IMR-90 (cell line): ENCODE data around the gene ERG. TPM values are rescaled to one million over a fixed set of nuclear protein-coding genes. Genes with fewer than 3 reads are reported as not detected.
A peak's percentile ranks its signal among the peaks of the same experiment; 100 is the strongest.

ENCODE experiments used
- ATAC-seq: fragments of 200-7000 bp; cut with Tn5 transposase; 2 replicates; pipeline ENCODE4 v1.9.1; 2020; ENCODE audit warnings: low read depth, mild to moderate bottlenecking, moderate library complexity
- BruUV-seq: library from RNA; stranded (reverse); fragments of 400-500 nt; replicated peaks from 2 replicates; lab custom pipeline; 2021; lab: Mats Ljungman, UMichigan
- CTCF ChIA-PET: fragments of 300-600 bp; formaldehyde crosslinking; extraction: SDS; loops from one replicate; lab custom pipeline; 2021; ENCODE audit warnings: antibody characterized with exemption; lab: Yijun Ruan, JAX
- POLR2A ChIA-PET: fragments of 300-600 bp; sonication (Branson Sonifier 250); formaldehyde crosslinking; loops from one replicate; lab custom pipeline; 2022; ENCODE audit warnings: antibody characterized with exemption; ENCODE audit not compliant: unreplicated experiment; lab: Charles Lee
- DNase-seq: peaks from one replicate; pipeline ENCODE4 v3.0.0; 2013
- H2AFZ ChIP-seq: replicated peaks from 2 replicates; pipeline ENCODE3; 2013; ENCODE audit warnings: low read length, mild to moderate bottlenecking; ENCODE audit not compliant: poor library complexity
- H2AK5ac ChIP-seq: 2 replicates; pipeline ENCODE4 v1.6.1; 2013; ENCODE audit warnings: low read depth, low read length, inconsistent platforms
- H2AK9ac ChIP-seq: replicated peaks from 2 replicates; pipeline ENCODE3; 2013; ENCODE audit warnings: mild to moderate bottlenecking, low read depth, low read length, moderate library complexity; ENCODE audit not compliant: poor library complexity
- H2BK120ac ChIP-seq: 2 replicates; pipeline ENCODE4 v1.6.1; 2013; ENCODE audit warnings: low read depth, low read length, inconsistent platforms
- H2BK15ac ChIP-seq: 3 replicates; pipeline ENCODE4 v1.6.1; 2013; ENCODE audit warnings: low read depth, low read length, inconsistent platforms
- H2BK20ac ChIP-seq: 2 replicates; pipeline ENCODE4 v1.6.1; 2013; ENCODE audit warnings: low read depth, mild to moderate bottlenecking, inconsistent platforms, low read length, moderate library complexity
- H2BK5ac ChIP-seq: 2 replicates; pipeline ENCODE4 v1.6.1; 2013; ENCODE audit warnings: mild to moderate bottlenecking, low read depth, low read length, inconsistent platforms; ENCODE audit not compliant: poor library complexity, severe bottlenecking
- H3K14ac ChIP-seq: replicated peaks from 2 replicates; pipeline ENCODE4 v1.6.1; 2013; ENCODE audit warnings: low read depth, low read length, inconsistent platforms
- H3K18ac ChIP-seq: 2 replicates; pipeline ENCODE4 v1.6.1; 2013; ENCODE audit warnings: low read depth, low read length, control low read depth
- H3K23ac ChIP-seq: 2 replicates; pipeline ENCODE4 v1.6.1; 2013; ENCODE audit warnings: low read depth, low read length, inconsistent platforms
- H3K27ac ChIP-seq: 2 replicates; pipeline ENCODE4 v1.5.1; 2013; ENCODE audit warnings: mild to moderate bottlenecking, control low read depth, low read length; ENCODE audit not compliant: insufficient read depth
- H3K27me3 ChIP-seq: 2 replicates; pipeline ENCODE4 v1.6.1; 2013; ENCODE audit warnings: low read length; ENCODE audit not compliant: control insufficient read depth, insufficient read depth
- H3K36me3 ChIP-seq: 2 replicates; pipeline ENCODE4 v1.6.1; 2013; ENCODE audit warnings: low read length, mixed read lengths; ENCODE audit not compliant: control insufficient read depth, insufficient read depth
- H3K4ac ChIP-seq: 2 replicates; pipeline ENCODE4 v1.6.1; 2013; ENCODE audit warnings: low read depth, low read length, inconsistent platforms
- H3K4me1 ChIP-seq: 2 replicates; pipeline ENCODE4 v1.6.1; 2013; ENCODE audit warnings: low read length, mixed read lengths; ENCODE audit not compliant: control insufficient read depth, insufficient read depth
- H3K4me2 ChIP-seq: 2 replicates; pipeline ENCODE4 v1.6.1; 2013; ENCODE audit warnings: low read depth, mild to moderate bottlenecking, control low read depth, low read length, moderate library complexity
- H3K4me3 ChIP-seq: 2 replicates; pipeline ENCODE4 v1.5.1; 2013; ENCODE audit warnings: low read depth, mild to moderate bottlenecking, control low read depth, low read length, moderate library complexity; ENCODE audit not compliant: insufficient read depth
- H3K56ac ChIP-seq: 2 replicates; pipeline ENCODE4 v1.6.1; 2013; ENCODE audit warnings: low read length, inconsistent platforms; ENCODE audit not compliant: insufficient read depth; ENCODE audit errors: extremely low read depth
- H3K79me1 ChIP-seq, 2 experiments: 2 replicates each; pipeline ENCODE4 v1.6.1; 2013; ENCODE audit warnings: low read length in 2 of 2, inconsistent platforms in 1 of 2, low read depth in 1 of 2
- H3K9ac ChIP-seq: 2 replicates; pipeline ENCODE4 v1.6.1; 2013; ENCODE audit warnings: low read depth, low read length, control low read depth
- H3K9me1 ChIP-seq: 2 replicates; pipeline ENCODE4 v1.6.1; 2013; ENCODE audit warnings: low read length, inconsistent platforms; ENCODE audit not compliant: insufficient read depth
- H3K9me3 ChIP-seq: 2 replicates; pipeline ENCODE4 v1.6.1; 2013; ENCODE audit warnings: low read length; ENCODE audit not compliant: control insufficient read depth, insufficient read depth
- H4K20me1 ChIP-seq: 2 replicates; pipeline ENCODE4 v1.6.1; 2013; ENCODE audit warnings: low read length, inconsistent platforms; ENCODE audit not compliant: insufficient read depth
- H4K5ac ChIP-seq: 2 replicates; pipeline ENCODE4 v1.6.1; 2013; ENCODE audit warnings: mild to moderate bottlenecking, low read depth, low read length, control low read depth
- H4K8ac ChIP-seq, 2 experiments: 2 replicates each; pipeline ENCODE4 v1.6.1; 2013; ENCODE audit warnings: low read depth in 2 of 2, low read length in 2 of 2, control low read depth in 1 of 2, inconsistent platforms in 1 of 2
- H4K91ac ChIP-seq: 2 replicates; pipeline ENCODE4 v1.6.1; 2013; ENCODE audit warnings: low read depth, low read length, inconsistent platforms; ENCODE audit not compliant: insufficient read depth
- CEBPB ChIP-seq: IDR thresholded peaks from 2 replicates; pipeline ENCODE4 v1.6.1; 2012; ENCODE audit warnings: low read depth, low read length, improper control_type of control experiment
- CHD1 ChIP-seq: IDR thresholded peaks from 2 replicates; pipeline ENCODE4 v1.6.1; 2012; ENCODE audit warnings: low read depth, low read length, improper control_type of control experiment
- FOS ChIP-seq: fragments of 150-350 bp; IDR thresholded peaks from 2 replicates; pipeline ENCODE4 v1.6.1; 2016; ENCODE audit warnings: low read depth, low read length
- MAFK ChIP-seq: IDR thresholded peaks from 2 replicates; pipeline ENCODE4 v1.6.1; 2012; ENCODE audit warnings: low read depth, low read length, improper control_type of control experiment
- MAZ ChIP-seq: IDR thresholded peaks from 2 replicates; pipeline ENCODE4 v1.6.1; 2012; ENCODE audit warnings: low read depth, mild to moderate bottlenecking, low read length, improper control_type of control experiment, moderate library complexity, borderline replicate concordance
- MXI1 ChIP-seq: IDR thresholded peaks from 2 replicates; pipeline ENCODE4 v1.6.1; 2012; ENCODE audit warnings: low read depth, mild to moderate bottlenecking, low read length, moderate library complexity, borderline replicate concordance
- NFE2L2 ChIP-seq: fragments of 150-350 bp; IDR thresholded peaks from 2 replicates; pipeline ENCODE4 v1.6.1; 2016; ENCODE audit warnings: low read depth, mild to moderate bottlenecking, low read length
- POLR2A ChIP-seq: IDR thresholded peaks from 2 replicates; pipeline ENCODE4 v1.6.1; 2012; ENCODE audit warnings: mild to moderate bottlenecking, low read depth, low read length
- RAD21 ChIP-seq: IDR thresholded peaks from 2 replicates; pipeline ENCODE4 v1.6.1; 2012; ENCODE audit warnings: low read length, improper control_type of control experiment
- RCOR1 ChIP-seq: IDR thresholded peaks from 2 replicates; pipeline ENCODE4 v1.6.1; 2012; ENCODE audit warnings: mild to moderate bottlenecking, low read length, improper control_type of control experiment; ENCODE audit not compliant: insufficient replicate concordance
- RFX5 ChIP-seq: IDR thresholded peaks from 2 replicates; pipeline ENCODE4 v1.8.0; 2012; ENCODE audit warnings: low read depth, mild to moderate bottlenecking, low read length, moderate library complexity
- SMC3 ChIP-seq: fragments of 150-350 bp; IDR thresholded peaks from 2 replicates; pipeline ENCODE4 v1.6.1; 2016; ENCODE audit warnings: low read depth, mild to moderate bottlenecking, antibody characterized with exemption, low read length, moderate library complexity
- WGBS, 2 experiments: methylation state at CpG; one replicate each; pipeline versions ENCODE4 v1.1.5 to v1.1.7; 2013; ENCODE audit warnings: missing lambda C conversion rate in 2 of 2; ENCODE audit not compliant: insufficient read length in 1 of 2; ENCODE audit errors: extremely low coverage in 2 of 2; 5-methylcytosine and 5-hydroxymethylcytosine counted together
- dilution Hi-C: fragments of 300-500 bp; cut with HindIII; formaldehyde crosslinking; loops from one replicate; pipeline ENCODE4 v1.14.3; 2018; ENCODE audit warnings: low sequenced_read_pairs; ENCODE audit not compliant: unreplicated experiment
- in situ Hi-C: fragments of 300-500 bp; cut with MboI; formaldehyde crosslinking; loops from 3 replicates; pipeline ENCODE4 v1.14.3; 2019; ENCODE audit warnings: low sequenced_read_pairs, inconsistent platforms, mixed read lengths
- intact Hi-C: fragments of 100-400 bp; cut with micrococcal nuclease; formaldehyde crosslinking; loops from 2 replicates; pipeline ENCODE4 v1.10.0; 2022
- polyA plus RNA-seq, 3 experiments: library from polyadenylated mRNA; depleted of rRNA; stranded (reverse); fragments of >200 nt; gene quantifications; 2 replicates each; pipeline ENCODE4 v1.2.3, GENCODE V29; 2012; ENCODE audit warnings: low replicate concordance in 1 of 3
- total RNA-seq: library from RNA; depleted of rRNA; stranded (reverse); fragments of >200 nt; gene quantifications from 2 replicates; pipeline ENCODE4 v1.2.3, GENCODE V29; 2012
- TF ChIP-seq, protein P1 (sequence below): conservative IDR thresholded peaks from 2 replicates; pipeline ENCODE4 v1.5.1; 2012; ENCODE audit warnings: mild to moderate bottlenecking, low read depth, low read length, improper control_type of control experiment

The ERG gene
- total and polyA plus RNA-seq, 2 of the 4 experiments (the other 2 are of a cell fraction) = not detected

DNA sequence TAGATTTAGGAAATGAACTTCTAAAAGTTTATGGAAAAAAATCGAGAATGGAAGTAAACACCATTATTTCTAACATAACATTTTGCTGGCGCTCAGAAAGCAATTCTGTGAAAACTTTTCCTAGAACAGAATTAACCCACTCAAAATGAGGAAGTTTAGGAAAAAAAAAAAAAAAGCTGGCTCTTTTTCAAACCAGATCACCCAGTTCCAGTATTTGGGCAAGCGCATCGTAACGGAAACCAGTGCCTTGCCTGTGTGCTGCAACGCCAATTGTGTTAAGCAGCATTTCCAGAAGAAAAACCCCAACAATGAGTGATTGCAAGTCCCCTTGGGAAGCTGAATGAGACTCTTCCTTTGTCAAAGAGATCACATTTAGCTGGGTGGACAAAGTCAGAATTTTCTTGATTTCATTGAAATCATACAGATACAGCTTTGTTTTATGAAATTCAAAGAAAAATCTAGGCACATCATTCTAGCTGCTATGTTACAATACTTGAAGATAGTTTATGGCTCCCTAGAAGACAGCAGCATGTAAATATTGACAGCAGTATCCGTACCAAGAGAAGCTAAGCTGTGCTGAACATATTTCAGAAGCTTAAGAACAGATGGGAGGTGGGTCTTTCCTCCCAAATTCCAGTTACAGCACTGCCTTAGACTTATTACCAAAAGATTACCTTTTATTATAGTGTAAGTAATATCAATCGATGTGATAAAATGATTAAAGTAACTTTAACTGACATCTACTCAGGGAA, 113.4 kb downstream of the ERG start (continued):
- no peak for TF ChIP-seq POLR2A

DNA sequence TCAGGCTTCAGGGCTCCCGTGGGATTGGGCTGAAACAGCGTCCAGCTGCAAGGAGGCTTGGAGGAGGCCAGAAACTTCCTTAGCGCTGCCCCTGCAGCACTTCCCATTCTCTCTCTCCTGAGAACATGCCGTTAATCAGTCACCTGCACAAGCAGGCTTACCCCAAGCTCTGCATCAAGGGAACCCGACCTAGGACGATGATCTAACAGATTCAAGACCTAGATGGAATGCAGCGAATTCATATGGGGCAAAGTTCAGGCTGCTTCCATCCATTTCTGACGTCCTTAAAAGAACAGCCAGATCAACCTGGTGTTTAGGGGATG, 114.1 kb downstream of the ERG start:
- H4K8ac ChIP-seq = no peak overlapping the region
- no peak overlapping the region for H3K4ac ChIP-seq
- H3K18ac ChIP-seq = no peak overlapping the region
- no peak for ATAC-seq
- no peak overlapping the region for H2BK5ac ChIP-seq
- peaks cover 25% of the 10 kb centered on the region for H3K27me3 ChIP-seq
- no peak overlapping the region for H3K9ac ChIP-seq
- intact Hi-C loops (loop anchor here (5.0 kb wide), 1 partner anchor 753 kb away; no protein-coding TSS in a partner anchor), dilution Hi-C loops (no loop called here), in situ Hi-C loops (loop anchor here (25.0 kb wide), 1 partner anchor 778 kb away; no protein-coding TSS in a partner anchor)
- H3K27ac ChIP-seq = no peak overlapping the region
- no peaks in the 10 kb centered on the region for H4K20me1 ChIP-seq
- ChIA-PET CTCF (no interaction called here), POLR2A (no interaction called here)
- BruUV-seq = no TSS peak
- H3K4me1 ChIP-seq = no peaks in the 10 kb centered on the region
- H2AK5ac ChIP-seq = no peak overlapping the region
- H3K9me3 ChIP-seq = no peaks in the 10 kb centered on the region
- no peak overlapping the region for H4K91ac ChIP-seq
- no peaks in the 10 kb centered on the region for H3K79me1 ChIP-seq
- H2AFZ ChIP-seq = peak overlapping the region; percentile 15
- no peak overlapping the region for H3K23ac ChIP-seq
- WGBS, 2 experiments = no CpG with 5 or more reads among the region's 8 CpGs
- no peak overlapping the region for H2BK20ac ChIP-seq
- H3K56ac ChIP-seq = no peak overlapping the region
- TF ChIP-seq CHD1 (no peak), MXI1 (no peak), NFE2L2 (no peak), RCOR1 (no peak), RAD21 (no peak), POLR2A (no peak), CEBPB (no peak), RFX5 (no peak), SMC3 (no peak), MAZ (no peak), MAFK (no peak), FOS (no peak)
- TF ChIP-seq, protein P1, sequence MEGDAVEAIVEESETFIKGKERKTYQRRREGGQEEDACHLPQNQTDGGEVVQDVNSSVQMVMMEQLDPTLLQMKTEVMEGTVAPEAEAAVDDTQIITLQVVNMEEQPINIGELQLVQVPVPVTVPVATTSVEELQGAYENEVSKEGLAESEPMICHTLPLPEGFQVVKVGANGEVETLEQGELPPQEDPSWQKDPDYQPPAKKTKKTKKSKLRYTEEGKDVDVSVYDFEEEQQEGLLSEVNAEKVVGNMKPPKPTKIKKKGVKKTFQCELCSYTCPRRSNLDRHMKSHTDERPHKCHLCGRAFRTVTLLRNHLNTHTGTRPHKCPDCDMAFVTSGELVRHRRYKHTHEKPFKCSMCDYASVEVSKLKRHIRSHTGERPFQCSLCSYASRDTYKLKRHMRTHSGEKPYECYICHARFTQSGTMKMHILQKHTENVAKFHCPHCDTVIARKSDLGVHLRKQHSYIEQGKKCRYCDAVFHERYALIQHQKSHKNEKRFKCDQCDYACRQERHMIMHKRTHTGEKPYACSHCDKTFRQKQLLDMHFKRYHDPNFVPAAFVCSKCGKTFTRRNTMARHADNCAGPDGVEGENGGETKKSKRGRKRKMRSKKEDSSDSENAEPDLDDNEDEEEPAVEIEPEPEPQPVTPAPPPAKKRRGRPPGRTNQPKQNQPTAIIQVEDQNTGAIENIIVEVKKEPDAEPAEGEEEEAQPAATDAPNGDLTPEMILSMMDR = no peak
- no peak overlapping the region for H3K4me2 ChIP-seq
- H3K36me3 ChIP-seq = no peaks in the 10 kb centered on the region
- H2BK120ac ChIP-seq = no peak overlapping the region
- no peak overlapping the region for H2BK15ac ChIP-seq
- no peak overlapping the region for H3K14ac ChIP-seq
- no peak overlapping the region for H3K4me3 ChIP-seq
- no peak overlapping the region for H2AK9ac ChIP-seq
- no peak for DNase-seq
- H4K5ac ChIP-seq = no peak overlapping the region
- no peaks in the 10 kb centered on the region for H3K9me1 ChIP-seq
